ENCODE data around the gene CSMD2. TPM values are rescaled to one million over a fixed set of nuclear protein-coding genes. Genes with fewer than 3 reads are reported as not detected.

The CSMD2 gene
- total and polyA plus RNA-seq, 2 of the 8 experiments (the other 6 are each of a cell fraction or from before 2014, with no cell fraction given): 7.0 to 14.7 TPM

DNA sequence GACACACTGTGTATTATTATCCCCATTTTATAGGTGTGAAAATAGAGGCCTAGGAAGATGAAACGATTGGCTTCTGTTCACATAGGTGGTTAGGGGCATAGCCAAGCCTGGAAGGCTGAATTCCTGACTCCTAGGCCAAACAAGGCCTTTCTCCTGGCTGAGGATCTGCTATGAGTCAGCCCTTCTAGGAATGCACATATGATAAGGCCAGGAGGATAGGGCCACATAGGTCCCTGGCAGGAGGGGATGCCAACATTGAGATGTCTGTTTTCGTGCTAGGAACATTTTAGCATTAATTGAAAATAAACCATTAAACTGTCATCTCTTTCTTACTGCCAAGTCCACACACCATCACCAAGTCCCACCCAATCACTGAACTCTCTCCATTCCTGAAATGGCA lies 9.2 kb downstream of the CSMD2 start:
- Histone ChIP-seq H4K91ac (replicated peaks; ENCODE audit: insufficient read length, low read length) (no peak overlapping the region), H2BK120ac (replicated peaks; ENCODE audit: low read depth, low read length) (no peak overlapping the region), H3K27me3 (replicated peaks in 1 of 4; ENCODE audit: control insufficient read depth in 3 of 4, extremely low read depth in 1 of 4, insufficient read depth in 3 of 4, low read length in 3 of 4) (no peaks in the 10 kb centered on the region), H3K9me3 (ENCODE audit: insufficient read depth in 2 of 2, low read depth in 1 of 2, low read length in 1 of 2) (no peaks in the 10 kb centered on the region), H3K79me1 (ENCODE audit: low read depth, low read length) (peaks cover 11% of the 10 kb centered on the region; the same call in 1 of the 2 replicates), H2BK12ac (ENCODE audit: low read depth, low read length) (no peak overlapping the region), H2AK5ac (ENCODE audit: low read depth, low read length) (no peak overlapping the region), H3K4ac (replicated peaks; ENCODE audit: insufficient read length, low read depth, low read length) (no peak overlapping the region), H3K23me2 (ENCODE audit: low read depth, low read length) (peaks cover 6% of the 10 kb centered on the region; the same call in 1 of the 2 replicates), H3K4me2 (ENCODE audit: insufficient read depth in 1 of 2, low read depth in 2 of 2, low read length in 2 of 2) (no peak overlapping the region), H2AFZ (ENCODE audit: low read length) (no peak overlapping the region), H2BK5ac (ENCODE audit: low read depth, low read length) (no peak overlapping the region), H3K36me3 (ENCODE audit: control insufficient read depth in 2 of 4, insufficient read depth in 4 of 4, low read length in 3 of 4) (peaks cover 0 to 12% (median under 1%) of the 10 kb centered on the region in 4 experiments; a peak in 4 of 8 replicates), H3K4me1 (replicated peaks in 1 of 4; ENCODE audit: control insufficient read depth in 3 of 4, insufficient read depth in 4 of 4, low read length in 3 of 4) (peaks cover 0 to 2% (median 1%) of the 10 kb centered on the region in 4 experiments; a peak in 2 of 7 replicates), H3K23ac (ENCODE audit: insufficient read length) (no peak overlapping the region), H3K27ac (ENCODE audit: low read depth, low read length) (no peak overlapping the region), H4K20me1 (replicated peaks in 1 of 2; ENCODE audit: control insufficient read depth in 1 of 2, insufficient read depth in 2 of 2, low read length in 2 of 2) (peaks cover 4 to 10% of the 10 kb centered on the region in 2 experiments), H3K4me3 (ENCODE audit: extremely low read depth in 1 of 4, insufficient read depth in 2 of 4, low read depth in 3 of 4, low read length in 4 of 4) (no peak overlapping the region), H3K56ac (replicated peaks; ENCODE audit: insufficient read length, low read depth, low read length) (no peak overlapping the region), H4K8ac (ENCODE audit: extremely low read depth, insufficient read depth, low read length) (no peak overlapping the region), H4K5ac (ENCODE audit: insufficient read length, low read depth, low read length) (no peak overlapping the region), H2BK15ac (ENCODE audit: low read length) (no peak overlapping the region), H3K18ac (ENCODE audit: extremely low read depth, low read length) (no peak overlapping the region), H3K9ac (replicated peaks in 1 of 4; ENCODE audit: extremely low read depth in 1 of 4, low read depth in 3 of 4, low read length in 3 of 4) (no peak overlapping the region), H3K14ac (ENCODE audit: insufficient read length) (no peak overlapping the region), H3K79me2 (ENCODE audit: control insufficient read depth in 1 of 2, insufficient read depth in 2 of 2, low read length in 2 of 2) (peaks cover 12 to 79% of the 10 kb centered on the region in 2 experiments), H2BK20ac (ENCODE audit: low read length) (no peak overlapping the region)
- ChIA-PET CTCF (ENCODE audit: partially characterized antibody) (interaction anchor here (1.0 kb wide), 1 partner anchor 582 kb away, joined by 3 read pairs; no protein-coding TSS in a partner anchor), POLR2A (ENCODE audit: partially characterized antibody) (no interaction called here)
- no peak for DNase-seq (ENCODE audit: low read depth in 1 of 2, low spot score in 2 of 2)
- TF ChIP-seq EZH2 (IDR thresholded peaks at IDR 0.05; ENCODE audit: low read depth, low read length, severe bottlenecking): no peak
- TF ChIP-seq SRF (IDR thresholded peaks at IDR 0.05; ENCODE audit: low read depth, low read length): no peak
- no peak for TF ChIP-seq CBX5 (IDR thresholded peaks at IDR 0.05; ENCODE audit: low read depth, low read length)
- TF ChIP-seq CEBPB (IDR thresholded peaks at IDR 0.05; ENCODE audit: low read depth, low read length): no peak
- no peak for TF ChIP-seq SP1 (IDR thresholded peaks at IDR 0.05; ENCODE audit: low read depth, low read length)
- TF ChIP-seq, protein P1, sequence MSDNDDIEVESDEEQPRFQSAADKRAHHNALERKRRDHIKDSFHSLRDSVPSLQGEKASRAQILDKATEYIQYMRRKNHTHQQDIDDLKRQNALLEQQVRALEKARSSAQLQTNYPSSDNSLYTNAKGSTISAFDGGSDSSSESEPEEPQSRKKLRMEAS (IDR thresholded peaks at IDR 0.05): no peak
- FAIRE-seq: no peak
- 94% methylated on average over 2 of the region's 2 CpGs; no CpG with 5 or more reads in 1 of the 2 experiments for WGBS, 2 experiments (ENCODE audit: extremely low coverage in 1 of 2, insufficient coverage in 1 of 2, insufficient read length in 1 of 2, insufficient replicate concordance in 2 of 2, low coverage in 1 of 2, low lambda C conversion rate in 2 of 2, missing lambda C conversion rate in 1 of 2)
